22Rv1 (cell line): ENCODE measurements around the gene COL27A1.

Experiments
- ZFX ChIP-seq: fragments of 450-650 bp; IDR thresholded peaks from 2 replicates; pipeline ENCODE4 v1.6.1; 2017; ENCODE audit warnings: antibody characterized with exemption, borderline replicate concordance
- TF ChIP-seq, protein P1 (sequence below): fragments of 450-650 bp; IDR thresholded peaks from 2 replicates; pipeline ENCODE4 v1.5.1; 2017; ENCODE audit warnings: mild to moderate bottlenecking

DNA sequence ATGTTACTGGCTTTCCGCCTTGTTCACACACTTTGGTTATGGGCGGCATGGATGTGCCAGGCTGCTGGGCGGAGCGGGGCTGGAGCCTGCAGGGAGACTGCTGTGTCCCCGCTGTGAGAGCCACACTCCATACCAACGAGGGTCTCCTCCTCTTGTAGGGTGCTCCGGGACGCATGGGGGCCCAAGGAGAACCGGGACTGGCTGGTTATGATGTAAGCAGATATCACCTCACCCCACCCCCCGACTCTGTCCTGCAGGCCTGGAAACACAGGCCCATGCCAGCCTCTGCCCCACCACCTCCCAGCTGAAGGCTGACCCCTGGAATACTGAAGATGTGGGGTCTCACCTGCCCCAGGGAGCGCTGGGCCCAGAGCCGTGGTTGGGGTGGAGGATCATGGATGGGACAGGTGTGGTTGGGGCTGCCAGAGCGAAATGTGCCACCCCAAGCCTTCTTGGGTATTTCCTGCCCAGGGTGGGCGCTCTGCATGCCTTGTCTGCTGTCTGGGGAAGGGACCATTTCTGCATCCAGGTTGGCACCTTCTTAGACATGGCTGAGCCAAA is 128.3 kb downstream of the COL27A1 start:
- TF ChIP-seq ZFX, result no peak
- TF ChIP-seq, protein P1, sequence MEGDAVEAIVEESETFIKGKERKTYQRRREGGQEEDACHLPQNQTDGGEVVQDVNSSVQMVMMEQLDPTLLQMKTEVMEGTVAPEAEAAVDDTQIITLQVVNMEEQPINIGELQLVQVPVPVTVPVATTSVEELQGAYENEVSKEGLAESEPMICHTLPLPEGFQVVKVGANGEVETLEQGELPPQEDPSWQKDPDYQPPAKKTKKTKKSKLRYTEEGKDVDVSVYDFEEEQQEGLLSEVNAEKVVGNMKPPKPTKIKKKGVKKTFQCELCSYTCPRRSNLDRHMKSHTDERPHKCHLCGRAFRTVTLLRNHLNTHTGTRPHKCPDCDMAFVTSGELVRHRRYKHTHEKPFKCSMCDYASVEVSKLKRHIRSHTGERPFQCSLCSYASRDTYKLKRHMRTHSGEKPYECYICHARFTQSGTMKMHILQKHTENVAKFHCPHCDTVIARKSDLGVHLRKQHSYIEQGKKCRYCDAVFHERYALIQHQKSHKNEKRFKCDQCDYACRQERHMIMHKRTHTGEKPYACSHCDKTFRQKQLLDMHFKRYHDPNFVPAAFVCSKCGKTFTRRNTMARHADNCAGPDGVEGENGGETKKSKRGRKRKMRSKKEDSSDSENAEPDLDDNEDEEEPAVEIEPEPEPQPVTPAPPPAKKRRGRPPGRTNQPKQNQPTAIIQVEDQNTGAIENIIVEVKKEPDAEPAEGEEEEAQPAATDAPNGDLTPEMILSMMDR, result no peak
